ENCODE data around the gene SLC52A1. TPM values are rescaled to one million over a fixed set of nuclear protein-coding genes. Genes with fewer than 3 reads are reported as not detected.
"Not testable (repeated sequence)": the region's sequence is repeated elsewhere in the genome, so short reads cannot be mapped to it uniquely, and the experiment has no call there.

SLC52A1 gene
- total and polyA plus RNA-seq, 10 of the 15 experiments (the other 5 are each of a cell fraction or from before 2014, with no cell fraction given): 0.04 to 0.11 TPM; not detected in 8

DNA sequence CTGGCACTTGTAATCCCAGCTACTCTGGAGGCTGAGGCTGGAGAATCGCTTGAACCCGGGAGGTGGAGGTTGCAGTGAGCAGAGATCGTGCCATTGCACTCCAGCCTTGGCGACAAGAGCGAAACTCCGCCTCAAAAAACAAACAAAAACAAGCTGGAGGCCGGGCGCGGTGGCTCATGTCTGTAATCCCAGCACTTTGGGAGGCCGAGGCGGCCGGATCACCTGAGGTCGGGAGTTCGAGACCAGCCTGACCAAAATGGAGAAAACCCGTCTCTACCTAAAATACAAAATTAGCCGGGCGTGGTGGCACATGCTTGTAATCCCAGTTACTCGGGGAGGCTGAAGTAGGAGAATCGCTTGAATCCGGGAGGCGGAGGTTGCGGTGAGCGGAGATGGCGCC lies 42.0 kb upstream of the SLC52A1 start:
- H3K9ac ChIP-seq (ENCODE audit: control insufficient read depth, insufficient read depth, low read length); in situ Hi-C loops (cut with MboI); H3K36me3 ChIP-seq (ENCODE audit: control insufficient read depth in 2 of 2, insufficient read depth in 2 of 2, low read length in 1 of 2); H3K27me3 ChIP-seq (replicated peaks in 1 of 2; ENCODE audit: control insufficient read depth in 2 of 2, insufficient read depth in 2 of 2, low read length in 1 of 2); FAIRE-seq; CTCF ChIA-PET; H3K4me2 ChIP-seq (ENCODE audit: control insufficient read depth, insufficient read depth); RAD21 ChIA-PET (ENCODE audit: unreplicated experiment); SMC1A ChIA-PET (ENCODE audit: uncharacterized antibody, unreplicated experiment); H3K4me3 ChIP-seq; H4K20me1 ChIP-seq (ENCODE audit: control insufficient read depth, insufficient read depth); H3K79me2 ChIP-seq (ENCODE audit: control insufficient read depth, insufficient read depth, low read length); H3K4me1 ChIP-seq (ENCODE audit: control insufficient read depth, insufficient read depth, low read length); ATAC-seq; DNase-seq (ENCODE audit: low read depth, low spot score); H3K27ac ChIP-seq (ENCODE audit: control insufficient read depth, insufficient read depth); BruUV-seq (replicated peaks); H2AFZ ChIP-seq (ENCODE audit: control insufficient read depth, low read depth, low read length): not testable (repeated sequence)
- POLR2A ChIA-PET: interaction anchor here (1.3 to 1.4 kb wide), 2 partner anchors 78 to 110 kb away, joined by 3 to 4 read pairs; partner anchors contain the start of gene SPAG7
- 98% methylated on average over 24 of the region's 24 CpGs for WGBS (ENCODE audit: insufficient coverage, insufficient replicate concordance, low lambda C conversion rate, missing lambda C conversion rate)
- peaks cover 14% of the 10 kb centered on the region; the same call in 2 of the 3 replicates for H3K9me3 ChIP-seq (replicated peaks; ENCODE audit: control insufficient read depth, insufficient read depth, low read length)
- intact Hi-C loops (cut with micrococcal nuclease; ENCODE audit: unreplicated experiment): loop anchor here (5.0 kb wide), 1 partner anchor 160 kb away; no protein-coding TSS in a partner anchor

DNA sequence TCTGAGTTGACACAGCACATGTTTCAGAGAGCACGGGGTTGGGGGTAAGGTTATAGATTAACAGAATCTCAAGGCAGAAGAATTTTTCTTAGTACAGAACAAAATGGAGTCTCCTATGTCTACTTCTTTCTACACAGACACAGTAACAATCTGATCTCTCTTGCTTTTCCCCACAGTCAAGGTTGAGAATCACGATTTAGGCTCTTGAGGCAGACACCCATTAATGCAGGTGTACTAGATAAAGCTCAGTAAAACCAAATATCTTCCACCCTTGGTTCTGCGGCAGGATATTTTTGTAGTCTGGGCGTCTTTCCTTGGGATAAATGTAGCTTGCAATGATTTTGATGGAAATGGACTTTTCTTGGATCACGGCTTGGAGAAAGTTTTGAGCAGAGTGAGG lies 40.2 kb upstream of the SLC52A1 start:
- POLR2A ChIA-PET: interaction anchor here (0.6 kb wide), 1 partner anchor 14 kb away, joined by 4 read pairs; no protein-coding TSS in a partner anchor
- FAIRE-seq; in situ Hi-C loops (cut with MboI): not testable (repeated sequence)

More for the DNA sequence above, 40.2 kb upstream of the SLC52A1 start:
- H3K4me1 ChIP-seq (ENCODE audit: control insufficient read depth, insufficient read depth, low read length); ATAC-seq; H3K36me3 ChIP-seq (ENCODE audit: control insufficient read depth in 2 of 2, insufficient read depth in 2 of 2, low read length in 1 of 2); H4K20me1 ChIP-seq (ENCODE audit: control insufficient read depth, insufficient read depth); H3K79me2 ChIP-seq (ENCODE audit: control insufficient read depth, insufficient read depth, low read length); H2AFZ ChIP-seq (ENCODE audit: control insufficient read depth, low read depth, low read length); H3K9me3 ChIP-seq (replicated peaks; ENCODE audit: control insufficient read depth, insufficient read depth, low read length); RAD21 ChIA-PET (ENCODE audit: unreplicated experiment); DNase-seq (ENCODE audit: low read depth, low spot score); H3K27me3 ChIP-seq (replicated peaks in 1 of 2; ENCODE audit: control insufficient read depth in 2 of 2, insufficient read depth in 2 of 2, low read length in 1 of 2); H3K9ac ChIP-seq (ENCODE audit: control insufficient read depth, insufficient read depth, low read length); H3K4me3 ChIP-seq; H3K4me2 ChIP-seq (ENCODE audit: control insufficient read depth, insufficient read depth); H3K27ac ChIP-seq (ENCODE audit: control insufficient read depth, insufficient read depth); BruUV-seq (replicated peaks): not testable (repeated sequence)
- ChIA-PET CTCF (interaction anchor here (0.7 kb wide), 1 partner anchor 14 kb away, joined by 3 read pairs; no protein-coding TSS in a partner anchor), SMC1A (ENCODE audit: uncharacterized antibody, unreplicated experiment) (interaction anchor here (0.7 kb wide), 1 partner anchor 160 kb away, joined by 3 read pairs; no protein-coding TSS in a partner anchor)
- intact Hi-C loops (cut with micrococcal nuclease; ENCODE audit: unreplicated experiment): loop anchor here (5.0 kb wide), 1 partner anchor 162 kb away; no protein-coding TSS in a partner anchor
- WGBS (ENCODE audit: insufficient coverage, insufficient replicate concordance, low lambda C conversion rate, missing lambda C conversion rate): 80% methylated on average over 4 of the region's 5 CpGs
